HG03378 (cell line): ENCODE measurements around the gene UQCR11.

Experiments
- ATAC-seq: cut with Tn5 transposase; IDR thresholded peaks from one replicate; pipeline ENCODE4 v1.9.1; 2021; ENCODE audit warnings: mild to moderate bottlenecking, moderate library complexity; ENCODE audit not compliant: unreplicated experiment

UQCR11 gene

DNA sequence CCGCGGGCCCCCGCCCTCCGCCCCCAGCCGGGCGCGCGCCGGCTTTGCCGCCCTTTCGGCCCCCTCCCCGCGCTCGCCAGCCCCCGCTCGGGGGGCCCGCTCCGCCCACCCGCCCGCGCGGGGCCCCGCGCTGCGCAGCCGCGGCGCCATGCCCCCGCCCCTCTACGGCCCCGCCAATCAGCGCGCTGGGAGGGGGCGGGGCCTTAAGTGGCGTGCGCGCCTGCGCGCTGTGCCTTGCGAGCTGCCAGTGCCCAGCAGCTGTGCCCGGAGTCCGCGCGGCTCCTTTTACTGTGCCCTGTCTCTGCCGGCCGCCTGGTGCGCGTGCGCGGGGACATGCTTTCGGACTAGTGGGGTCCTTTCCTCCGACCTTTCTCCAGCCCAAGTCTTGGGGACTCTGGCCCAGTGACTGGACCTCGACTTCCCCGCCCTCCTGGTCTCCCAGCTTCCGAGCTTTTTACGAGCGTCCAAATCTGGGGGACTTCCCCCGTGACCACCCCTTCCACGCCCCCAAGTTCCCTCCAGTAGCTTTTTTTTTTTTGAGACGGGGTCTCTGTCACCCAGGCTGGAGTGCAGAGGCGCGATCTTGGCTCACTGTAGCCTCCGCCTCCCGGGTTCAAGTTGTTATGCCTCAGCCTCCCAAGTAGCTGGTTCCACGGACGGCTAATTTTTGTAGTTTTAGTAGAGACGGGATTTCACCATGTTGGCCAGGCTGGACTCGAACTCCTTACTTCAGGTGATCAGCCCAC is 12.3 kb downstream of the UQCR11 start, which contains the start of gene MBD3:
Gene MBD3, minus strand, starts transcription at position 111 of the 746 bp plus-strand sequence. CDS start 234 bp downstream, outside the sequence.
- peak; percentile 29 for ATAC-seq

GRCh38 chr19:1592024-1592754 is 13.1 kb downstream of the UQCR11 start:
- peak; percentile 44 for ATAC-seq

GRCh38 chr19:1591421-1592023 is 13.7 kb downstream of the UQCR11 start:
- no peak for ATAC-seq

- no peak for ATAC-seq
Measured at GRCh38 chr19:1590641-1591397, 14.4 kb downstream of the UQCR11 start.

GRCh38 chr19:1587872-1588271 is 17.4 kb downstream of the UQCR11 start:
- ATAC-seq, result no peak

DNA sequence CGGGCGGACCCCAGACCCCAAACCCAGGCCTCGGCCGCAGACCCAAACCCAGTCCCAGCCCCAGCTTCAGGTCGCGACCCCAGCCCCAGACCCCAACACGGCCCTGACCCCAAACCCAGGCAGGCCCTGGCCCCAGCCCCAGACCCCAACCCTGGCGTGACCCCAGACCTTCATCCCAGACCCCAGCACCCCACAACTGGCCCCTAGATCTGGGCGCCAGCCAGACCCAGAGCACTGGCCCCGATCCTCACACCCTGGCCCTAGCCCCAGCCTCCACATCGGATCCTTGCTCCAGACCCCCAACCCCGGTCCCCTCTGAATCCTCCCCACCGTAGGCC is 20.1 kb downstream of the UQCR11 start:
- ATAC-seq, result no peak

DNA sequence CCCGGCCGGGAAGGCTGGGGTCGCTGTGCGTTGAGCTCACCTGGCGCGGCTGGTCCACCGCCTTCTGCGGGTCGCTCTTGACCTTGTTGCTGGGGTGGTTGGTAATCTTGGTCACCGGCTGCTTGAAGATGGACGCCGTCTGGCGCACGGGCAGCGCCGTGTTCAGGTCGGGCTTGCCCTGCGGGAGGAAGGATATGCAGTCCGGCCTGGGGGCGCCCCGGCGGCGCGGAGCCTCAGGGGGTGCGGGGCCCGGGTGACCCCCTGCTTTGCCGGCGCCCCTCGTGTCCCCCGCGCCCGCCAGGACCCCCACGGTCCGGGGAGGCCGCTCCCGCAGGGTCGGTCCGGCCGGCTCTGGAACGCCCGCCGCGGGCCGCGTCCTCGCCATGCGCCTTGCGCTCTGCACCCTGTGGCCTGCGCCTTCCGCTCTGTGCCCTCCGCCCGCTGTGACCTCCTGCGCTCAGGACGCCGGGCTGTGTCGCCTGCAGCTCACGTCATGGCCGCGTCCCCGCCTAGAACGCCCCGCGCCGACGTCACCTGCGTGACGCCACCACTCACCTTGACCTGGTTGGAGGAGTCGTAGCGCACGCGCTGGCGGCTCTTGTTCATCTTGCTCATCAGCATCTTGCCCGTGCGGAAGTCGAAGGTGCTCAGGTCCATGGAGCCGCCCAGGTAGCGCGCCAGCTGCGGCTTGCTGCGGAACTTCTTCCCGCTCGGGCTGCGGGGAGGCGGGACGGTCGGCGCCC is 20.6 kb downstream of the UQCR11 start:
- ATAC-seq, result no peak

GRCh38 chr19:1582201-1582600 is 23.1 kb downstream of the UQCR11 start:
- no peak for ATAC-seq

GRCh38 chr19:1580957-1581356 is 24.3 kb downstream of the UQCR11 start:
- ATAC-seq, result no peak

GRCh38 chr19:1580382-1580781 is 24.9 kb downstream of the UQCR11 start:
- ATAC-seq, result no peak

GRCh38 chr19:1579222-1579621 is 26.0 kb downstream of the UQCR11 start:
- ATAC-seq, result no peak

- ATAC-seq, result no peak
Measured at GRCh38 chr19:1577929-1578618, 27.2 kb downstream of the UQCR11 start.

DNA sequence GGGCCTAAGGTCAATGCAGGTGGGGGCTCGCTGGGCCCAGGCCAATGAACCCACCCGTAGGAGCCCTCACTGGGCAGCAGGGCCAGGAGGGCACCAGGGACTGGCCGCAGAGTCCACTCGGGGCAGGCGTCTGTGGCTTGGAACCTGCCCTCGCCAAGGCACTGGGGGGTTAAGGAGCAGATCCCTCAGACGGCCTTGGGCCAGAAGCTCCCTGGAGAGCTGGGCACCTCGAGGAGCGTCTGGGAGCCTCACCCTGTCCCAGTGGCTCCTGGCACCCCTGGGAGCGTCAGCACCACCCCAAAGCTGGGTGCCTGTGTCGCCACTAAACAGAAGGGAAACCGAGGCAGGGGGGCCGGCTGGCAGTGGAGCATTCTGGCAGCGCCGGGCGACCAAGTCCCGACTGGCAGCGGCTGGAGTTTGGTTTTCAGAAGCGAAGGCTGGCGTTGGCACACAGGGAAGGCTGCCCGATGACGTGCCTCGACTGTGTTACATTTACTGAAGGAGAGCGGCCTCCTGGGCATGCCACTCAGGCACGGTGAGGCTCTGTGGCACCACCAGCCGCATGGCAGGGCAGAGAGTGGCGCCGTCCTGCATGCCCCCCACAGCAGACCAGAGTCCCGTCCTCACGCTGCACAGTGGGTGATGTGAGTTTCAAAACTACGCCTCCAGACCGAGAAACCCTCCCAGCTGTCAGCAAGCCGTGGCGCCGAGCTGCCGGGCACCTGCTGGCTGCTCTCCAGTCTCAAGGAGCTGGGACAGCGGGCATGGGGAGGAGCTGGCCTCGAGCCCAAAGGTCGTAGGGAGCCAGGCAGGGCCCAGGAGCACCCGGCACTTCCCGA is 28.0 kb downstream of the UQCR11 start:
- ATAC-seq, result no peak

GRCh38 chr19:1576242-1577089 is 28.8 kb downstream of the UQCR11 start:
- ATAC-seq, result no peak

DNA sequence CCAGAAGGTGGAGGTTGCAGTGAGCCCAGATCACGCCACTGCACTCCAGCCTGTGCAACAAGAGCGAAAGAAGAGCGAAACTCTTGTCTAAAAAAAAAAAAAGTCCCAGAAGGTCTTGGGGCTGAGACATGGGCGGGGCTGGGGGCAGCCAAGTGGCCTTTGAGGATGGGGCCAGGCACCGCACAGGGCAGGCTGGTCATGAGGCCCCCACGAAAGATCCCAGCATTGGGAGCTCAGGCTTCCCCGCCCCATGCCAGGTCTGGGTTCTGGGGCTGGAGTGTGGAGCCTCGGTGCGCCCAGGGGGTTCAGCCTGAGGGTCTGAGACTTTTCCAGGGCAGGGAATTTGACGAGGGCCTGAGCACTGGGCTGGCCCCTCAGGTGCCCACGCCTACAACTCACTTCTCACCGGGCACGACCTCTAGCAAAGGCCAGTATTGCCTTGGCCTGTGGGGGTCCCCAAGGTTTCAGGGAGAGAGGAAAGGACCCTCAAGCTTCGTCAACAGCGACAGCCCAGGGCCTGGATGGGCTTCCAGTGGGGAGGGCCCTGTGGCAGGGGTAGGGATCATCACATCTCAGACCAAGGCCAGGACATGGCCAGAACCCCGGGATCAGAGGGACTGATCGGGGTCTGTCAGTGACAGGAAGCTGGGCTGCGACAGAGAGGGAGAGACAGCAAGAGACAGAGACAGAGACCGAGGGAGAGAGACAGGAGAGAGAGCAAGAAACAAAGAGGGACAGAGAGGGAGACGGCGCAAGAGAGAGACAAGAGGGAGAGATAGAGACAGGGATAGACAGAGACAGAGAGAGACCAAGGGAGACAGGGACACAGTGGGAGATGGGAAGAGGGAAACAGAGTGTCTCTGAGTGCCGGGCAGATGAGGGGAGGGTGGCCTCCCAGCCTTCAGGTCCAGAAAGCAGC is 29.7 kb downstream of the UQCR11 start:
- no peak for ATAC-seq

DNA sequence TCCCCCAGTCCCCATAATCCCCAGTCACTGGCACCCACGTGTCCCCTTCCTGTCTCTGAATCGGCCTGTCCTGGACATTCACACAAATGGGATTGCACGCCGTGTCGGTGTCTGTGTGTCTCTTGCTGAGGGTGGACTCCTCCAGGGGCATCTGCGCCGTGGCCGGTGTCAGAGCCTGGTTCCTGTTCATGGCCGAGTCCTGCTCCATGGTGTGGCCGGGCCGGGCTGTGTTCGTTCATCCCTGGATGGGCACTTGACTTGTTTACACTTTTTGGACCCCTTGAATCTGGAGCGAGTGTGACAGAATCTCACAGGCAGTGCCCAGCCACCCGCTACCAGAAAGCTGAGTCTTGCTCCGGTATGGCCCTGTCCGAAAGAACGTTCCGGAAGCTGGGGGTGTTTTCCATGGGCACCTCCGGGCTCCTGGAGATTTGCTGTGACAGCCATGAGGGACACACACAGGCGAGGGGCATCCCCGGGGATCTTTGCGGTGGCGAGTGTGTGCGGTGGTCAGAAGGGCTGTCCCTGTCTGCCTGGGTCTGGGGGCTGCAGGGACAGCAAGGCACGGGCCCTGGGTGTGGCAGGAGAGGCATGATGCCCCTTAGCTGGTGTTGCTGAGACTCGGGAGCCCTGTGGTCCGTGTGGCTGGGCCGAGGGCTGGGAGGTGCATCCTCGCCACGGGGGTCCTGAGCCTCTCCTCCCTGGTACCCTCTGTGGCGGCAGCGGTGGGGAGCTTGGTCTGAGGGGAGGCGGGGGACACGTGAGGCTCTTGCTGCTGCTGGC is 30.7 kb downstream of the UQCR11 start:
- no peak for ATAC-seq
